Osteoblast (primary cell): ENCODE measurements around the gene UGT2B10. TPM values are rescaled to one million over a fixed set of nuclear protein-coding genes. Genes with fewer than 3 reads are reported as not detected.

Source experiments
- DNase-seq: peaks from one replicate; pipeline ENCODE4 v3.0.0; 2011; ENCODE audit warnings: low spot score, mixed read lengths; ENCODE audit not compliant: insufficient read length; ENCODE audit errors: missing footprints
- H2AFZ ChIP-seq: 2 replicates; pipeline ENCODE4 v1.6.0; 2011; ENCODE audit warnings: mild to moderate bottlenecking, low read length
- H3K27ac ChIP-seq: 2 replicates; pipeline ENCODE4 v1.5.1; 2011; ENCODE audit warnings: mild to moderate bottlenecking, low read depth, low read length, moderate library complexity
- H3K27me3 ChIP-seq: 2 replicates; pipeline ENCODE4 v1.6.0; 2012; ENCODE audit warnings: mild to moderate bottlenecking, control low read depth, inconsistent platforms, low read length, moderate library complexity; ENCODE audit not compliant: insufficient read depth
- H3K36me3 ChIP-seq: 2 replicates; pipeline ENCODE4 v1.5.1; 2011; ENCODE audit warnings: mild to moderate bottlenecking, low read length, control low read depth, moderate library complexity; ENCODE audit not compliant: insufficient read depth
- H3K4me1 ChIP-seq: 2 replicates; pipeline ENCODE4 v1.5.1; 2011; ENCODE audit warnings: mild to moderate bottlenecking, low read length, control low read depth, moderate library complexity; ENCODE audit not compliant: insufficient read depth
- H3K4me2 ChIP-seq: 2 replicates; pipeline ENCODE4 v1.6.0; 2011; ENCODE audit warnings: mild to moderate bottlenecking, low read length; ENCODE audit not compliant: insufficient read depth
- H3K4me3 ChIP-seq: fragments of 200-600 bp; sonication (generic); 3 replicates; pipeline ENCODE4 v1.5.1; 2012; ENCODE audit warnings: mild to moderate bottlenecking, low read length, inconsistent platforms; ENCODE audit not compliant: insufficient read depth
- H3K79me2 ChIP-seq: 2 replicates; pipeline ENCODE4 v1.6.0; 2012; ENCODE audit warnings: mild to moderate bottlenecking, low read length, control low read depth, inconsistent platforms; ENCODE audit not compliant: insufficient read depth
- H3K9me3 ChIP-seq: 2 replicates; pipeline ENCODE4 v1.5.1; 2011; ENCODE audit warnings: low read depth, low read length, control low read depth
- H4K20me1 ChIP-seq: 2 replicates; pipeline ENCODE4 v1.6.0; 2012; ENCODE audit warnings: mild to moderate bottlenecking, low read length, control low read depth; ENCODE audit not compliant: insufficient read depth
- CTCF ChIP-seq: IDR thresholded peaks from 2 replicates; pipeline ENCODE4 v1.5.1; 2011; ENCODE audit warnings: mild to moderate bottlenecking, low read depth, low read length, moderate library complexity; ENCODE audit errors: extremely low read depth
- total RNA-seq: library from RNA; depleted of rRNA; stranded (reverse); fragments of >200 nt; gene quantifications from 2 replicates; pipeline ENCODE4 v1.2.3, GENCODE V29; 2012

UGT2B10 gene
- total RNA-seq, 1 donor = not detected

GRCh38 chr4:68869274-68869773, 53.5 kb downstream of the UGT2B10 start:
- no peak for DNase-seq
- H3K4me1 ChIP-seq = no peaks in the 10 kb centered on the region

GRCh38 chr4:68871809-68872642, 56.2 kb downstream of the UGT2B10 start:
- TF ChIP-seq CTCF = no peak
- no peak for DNase-seq
- no peak overlapping the region for H3K4me2 ChIP-seq
- H4K20me1 ChIP-seq = no peaks in the 10 kb centered on the region
- H3K36me3 ChIP-seq = no peaks in the 10 kb centered on the region
- H3K4me3 ChIP-seq = no peak overlapping the region
- no peaks in the 10 kb centered on the region for H3K9me3 ChIP-seq
- H3K4me1 ChIP-seq = no peaks in the 10 kb centered on the region
- H3K27ac ChIP-seq = no peak overlapping the region
- H3K27me3 ChIP-seq = no peaks in the 10 kb centered on the region
- no peak overlapping the region for H2AFZ ChIP-seq
- no peaks in the 10 kb centered on the region for H3K79me2 ChIP-seq

More at GRCh38 chr4:68869274-68869773, 53.5 kb downstream of the UGT2B10 start:
- Histone ChIP-seq H3K36me3 (no peaks in the 10 kb centered on the region), H4K20me1 (no peaks in the 10 kb centered on the region), H3K27me3 (no peaks in the 10 kb centered on the region), H3K4me2 (no peak overlapping the region), H3K4me3 (no peak overlapping the region), H3K27ac (no peak overlapping the region), H3K79me2 (no peaks in the 10 kb centered on the region), H3K9me3 (no peaks in the 10 kb centered on the region), H2AFZ (no peak overlapping the region)
- no peak for TF ChIP-seq CTCF

GRCh38 chr4:68872643-68873502, 57.1 kb downstream of the UGT2B10 start:
- Histone ChIP-seq H3K79me2 (no peaks in the 10 kb centered on the region), H3K4me3 (no peak overlapping the region)

More at GRCh38 chr4:68872643-68873502, 57.1 kb downstream of the UGT2B10 start:
- Histone ChIP-seq H3K36me3 (no peaks in the 10 kb centered on the region), H2AFZ (no peak overlapping the region), H3K4me2 (no peak overlapping the region), H3K27me3 (no peaks in the 10 kb centered on the region), H3K9me3 (no peaks in the 10 kb centered on the region), H4K20me1 (no peaks in the 10 kb centered on the region), H3K4me1 (no peaks in the 10 kb centered on the region), H3K27ac (no peak overlapping the region)
- DNase-seq = no peak
- TF ChIP-seq CTCF = no peak
